Hepatocyte (in vitro differentiated cells): ENCODE data around the gene AP3D1. TPM values are rescaled to one million over a fixed set of nuclear protein-coding genes. Genes with fewer than 3 reads are reported as not detected.
A peak's percentile ranks its signal among the peaks of the same experiment; 100 is the strongest.

Experiments used
- DNase-seq: peaks from one replicate; pipeline ENCODE4 v3.0.0-alpha.2; 2016; ENCODE audit warnings: low spot score
- H2AFZ ChIP-seq: fragments of 200-600 bp; sonication (generic); 2 replicates; pipeline ENCODE4 v1.6.0; 2016; ENCODE audit warnings: antibody characterized with exemption, mild to moderate bottlenecking
- H3K27ac ChIP-seq: fragments of 200-600 bp; sonication (generic); 2 replicates; pipeline ENCODE4 v1.5.1; 2016; ENCODE audit warnings: mild to moderate bottlenecking
- H3K27me3 ChIP-seq: fragments of 200-600 bp; sonication (generic); 2 replicates; pipeline ENCODE4 v1.6.1; 2016
- H3K36me3 ChIP-seq: fragments of 200-600 bp; sonication (generic); replicated peaks from 2 replicates; pipeline ENCODE4 v1.5.1; 2016; ENCODE audit warnings: low read depth; ENCODE audit not compliant: insufficient read depth
- H3K4me1 ChIP-seq: fragments of 200-600 bp; sonication (generic); 2 replicates; pipeline ENCODE4 v1.5.1; 2016; ENCODE audit warnings: mild to moderate bottlenecking, moderate library complexity; ENCODE audit not compliant: insufficient read depth
- H3K4me2 ChIP-seq: fragments of 200-600 bp; sonication (generic); 2 replicates; pipeline ENCODE4 v1.6.0; 2016
- H3K4me3 ChIP-seq: fragments of 200-600 bp; sonication (generic); 2 replicates; pipeline ENCODE4 v1.5.1; 2016; ENCODE audit warnings: mild to moderate bottlenecking
- H3K79me2 ChIP-seq: fragments of 200-600 bp; sonication (generic); 2 replicates; pipeline ENCODE4 v1.6.0; 2017; ENCODE audit warnings: mild to moderate bottlenecking
- H3K9me2 ChIP-seq: fragments of 200-600 bp; sonication (generic); replicated peaks from 2 replicates; pipeline ENCODE4 v1.6.0; 2017; ENCODE audit warnings: mild to moderate bottlenecking; ENCODE audit not compliant: insufficient read depth
- H3K9me3 ChIP-seq: fragments of 200-600 bp; sonication (generic); 2 replicates; pipeline ENCODE4 v1.5.1; 2016; ENCODE audit warnings: low read depth, mild to moderate bottlenecking
- H4K20me1 ChIP-seq: fragments of 200-600 bp; sonication (generic); 2 replicates; pipeline ENCODE4 v1.6.0; 2016; ENCODE audit warnings: mild to moderate bottlenecking; ENCODE audit not compliant: insufficient read depth, poor library complexity, severe bottlenecking
- EZH2 ChIP-seq: fragments of 200-600 bp; sonication (generic); IDR thresholded peaks from 2 replicates; pipeline ENCODE4 v1.6.1; 2016; ENCODE audit warnings: antibody characterized with exemption, mild to moderate bottlenecking, borderline replicate concordance
- EZH2phosphoT487 ChIP-seq: fragments of 200-600 bp; sonication (generic); IDR thresholded peaks from one replicate; pipeline ENCODE4 v1.6.1; 2018; ENCODE audit warnings: antibody characterized with exemption, mild to moderate bottlenecking, low read depth, moderate library complexity; ENCODE audit not compliant: unreplicated experiment, severe bottlenecking
- WGBS: methylation state at CpG from one replicate; pipeline ENCODE4 v1.1.6; 2016; ENCODE audit warnings: low lambda C conversion rate; ENCODE audit errors: missing lambda C conversion rate; 5-methylcytosine and 5-hydroxymethylcytosine counted together
- polyA plus RNA-seq: library from polyadenylated mRNA; unstranded; fragments of >200 nt; fragmentation: Nextera tagmentation; extraction: Ambion mirVana; gene quantifications from 2 replicates; pipeline ENCODE4 v1.2.1, GENCODE V29; 2016
- total RNA-seq: library from RNA; depleted of rRNA; stranded (reverse); fragments of >200 nt; gene quantifications from 2 replicates; pipeline ENCODE4 v1.2.3, GENCODE V29; 2014
- TF ChIP-seq, protein P1 (sequence below): fragments of 200-600 bp; sonication (generic); IDR thresholded peaks from 2 replicates; pipeline ENCODE4 v1.5.1; 2016; ENCODE audit warnings: antibody characterized with exemption, mild to moderate bottlenecking; ENCODE audit not compliant: poor library complexity

The AP3D1 gene
- total and polyA plus RNA-seq, 2 experiments from 2014 or later, result 102 to 108 TPM

- peaks cover 34% of the 10 kb centered on the region for H3K4me1 ChIP-seq
Observed at GRCh38 chr19:2056837-2057192, 94.6 kb downstream of the AP3D1 start.

DNA sequence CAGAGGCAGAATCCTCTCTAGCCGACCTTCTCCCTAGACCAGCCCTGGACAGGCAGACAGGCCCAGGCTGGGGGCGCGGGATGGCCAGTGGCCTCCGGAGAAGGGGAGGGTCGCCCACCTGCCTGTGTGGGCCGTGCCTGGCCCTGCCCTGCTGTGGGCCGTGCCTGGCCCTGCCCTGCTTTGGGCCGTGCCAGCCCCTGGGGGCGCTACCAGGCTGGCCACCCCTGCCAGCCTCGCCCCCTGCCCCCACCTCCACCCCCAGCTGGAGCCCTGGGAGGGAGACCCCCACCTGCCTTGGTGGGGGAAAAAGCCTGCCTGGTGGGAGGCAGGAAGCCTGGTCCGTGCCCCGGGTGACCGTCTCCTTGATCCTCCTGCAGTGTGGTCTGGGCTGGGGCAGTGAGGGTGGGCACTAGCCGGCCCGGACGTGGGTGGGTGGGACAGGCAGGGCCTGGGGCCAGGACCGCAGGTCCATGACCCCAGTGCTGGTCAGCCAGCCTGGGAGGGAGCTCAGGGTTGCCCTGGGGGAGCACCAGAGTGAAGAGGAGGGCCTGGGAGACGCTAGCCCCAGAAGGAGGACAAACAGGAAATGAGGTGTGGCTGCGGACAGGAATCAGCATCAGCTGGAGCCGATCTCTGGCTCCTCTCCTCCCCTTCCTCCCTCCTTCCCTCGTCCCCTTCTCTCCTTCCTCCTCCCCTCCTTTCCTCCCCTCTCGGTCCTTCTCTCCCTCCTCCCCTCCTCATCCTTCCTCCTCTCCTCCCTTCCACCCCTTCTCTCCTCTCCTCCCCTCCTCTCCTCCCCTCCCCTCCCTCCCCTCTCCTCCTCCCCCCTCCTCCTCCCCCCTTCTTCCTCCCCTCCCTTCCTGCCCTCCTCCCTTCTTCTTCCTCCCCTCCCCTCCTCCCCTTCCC, 95.2 kb downstream of the AP3D1 start:
- H3K79me2 ChIP-seq, result peaks cover 3% of the 10 kb centered on the region
- TF ChIP-seq EZH2phosphoT487, result no peak
- WGBS, result 80% methylated on average over 6 of the region's 22 CpGs
- H3K9me3 ChIP-seq, result no peaks in the 10 kb centered on the region
- no peaks in the 10 kb centered on the region for H3K9me2 ChIP-seq
- H3K4me3 ChIP-seq, result no peak overlapping the region
- no peaks in the 10 kb centered on the region for H4K20me1 ChIP-seq
- peaks cover 39% of the 10 kb centered on the region for H3K4me1 ChIP-seq
- H2AFZ ChIP-seq, result peak overlapping the region; percentile 46
- H3K27ac ChIP-seq, result peak overlapping the region; percentile 90
- no peaks in the 10 kb centered on the region for H3K36me3 ChIP-seq
- H3K27me3 ChIP-seq, result no peaks in the 10 kb centered on the region
- DNase-seq, result peak; percentile 59
- peak overlapping the region; percentile 72 for H3K4me2 ChIP-seq

More at GRCh38 chr19:2056837-2057192, 94.6 kb downstream of the AP3D1 start:
- Histone ChIP-seq H3K9me2 (no peaks in the 10 kb centered on the region), H3K27ac (no peak overlapping the region), H3K4me2 (no peak overlapping the region), H2AFZ (no peak overlapping the region), H3K79me2 (peaks cover 3% of the 10 kb centered on the region), H4K20me1 (no peaks in the 10 kb centered on the region), H3K36me3 (no peaks in the 10 kb centered on the region), H3K27me3 (no peaks in the 10 kb centered on the region), H3K9me3 (no peaks in the 10 kb centered on the region), H3K4me3 (no peak overlapping the region)
- DNase-seq, result no peak
- TF ChIP-seq EZH2phosphoT487 (no peak), EZH2 (no peak)
- TF ChIP-seq, protein P1, sequence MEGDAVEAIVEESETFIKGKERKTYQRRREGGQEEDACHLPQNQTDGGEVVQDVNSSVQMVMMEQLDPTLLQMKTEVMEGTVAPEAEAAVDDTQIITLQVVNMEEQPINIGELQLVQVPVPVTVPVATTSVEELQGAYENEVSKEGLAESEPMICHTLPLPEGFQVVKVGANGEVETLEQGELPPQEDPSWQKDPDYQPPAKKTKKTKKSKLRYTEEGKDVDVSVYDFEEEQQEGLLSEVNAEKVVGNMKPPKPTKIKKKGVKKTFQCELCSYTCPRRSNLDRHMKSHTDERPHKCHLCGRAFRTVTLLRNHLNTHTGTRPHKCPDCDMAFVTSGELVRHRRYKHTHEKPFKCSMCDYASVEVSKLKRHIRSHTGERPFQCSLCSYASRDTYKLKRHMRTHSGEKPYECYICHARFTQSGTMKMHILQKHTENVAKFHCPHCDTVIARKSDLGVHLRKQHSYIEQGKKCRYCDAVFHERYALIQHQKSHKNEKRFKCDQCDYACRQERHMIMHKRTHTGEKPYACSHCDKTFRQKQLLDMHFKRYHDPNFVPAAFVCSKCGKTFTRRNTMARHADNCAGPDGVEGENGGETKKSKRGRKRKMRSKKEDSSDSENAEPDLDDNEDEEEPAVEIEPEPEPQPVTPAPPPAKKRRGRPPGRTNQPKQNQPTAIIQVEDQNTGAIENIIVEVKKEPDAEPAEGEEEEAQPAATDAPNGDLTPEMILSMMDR, result no peak
- WGBS, result 79% methylated on average over 5 of the region's 5 CpGs

- no peak overlapping the region for H3K27ac ChIP-seq
- no peak for DNase-seq
- no peaks in the 10 kb centered on the region for H3K9me2 ChIP-seq
- H3K4me1 ChIP-seq, result peaks cover 28% of the 10 kb centered on the region
- H3K27me3 ChIP-seq, result no peaks in the 10 kb centered on the region
- TF ChIP-seq EZH2phosphoT487, result no peak
- TF ChIP-seq, protein P1, result no peak
- no peak for TF ChIP-seq EZH2
- H2AFZ ChIP-seq, result no peak overlapping the region
- peaks cover 12% of the 10 kb centered on the region for H3K79me2 ChIP-seq
- no peaks in the 10 kb centered on the region for H3K36me3 ChIP-seq
- 88% methylated on average over 8 of the region's 8 CpGs for WGBS
- H4K20me1 ChIP-seq, result peaks cover 9% of the 10 kb centered on the region
- no peak overlapping the region for H3K4me3 ChIP-seq
- no peaks in the 10 kb centered on the region for H3K9me3 ChIP-seq
- no peak overlapping the region for H3K4me2 ChIP-seq
Observed at GRCh38 chr19:2054763-2055162, 96.6 kb downstream of the AP3D1 start.
